Activated effector memory CD4-positive, alpha-beta T cell treated with anti-CD3 and anti-CD28 coated beads, Interleukin-2, amount 50 U/mL, for 16 hours (primary cell): ENCODE results near the gene CARTPT.
A peak's percentile ranks its signal among the peaks of the same experiment; 100 is the strongest.

Experiments
- DNase-seq: peaks from one replicate; pipeline ENCODE4 v3.0.0-alpha.2; 2020

Gene CARTPT

DNA sequence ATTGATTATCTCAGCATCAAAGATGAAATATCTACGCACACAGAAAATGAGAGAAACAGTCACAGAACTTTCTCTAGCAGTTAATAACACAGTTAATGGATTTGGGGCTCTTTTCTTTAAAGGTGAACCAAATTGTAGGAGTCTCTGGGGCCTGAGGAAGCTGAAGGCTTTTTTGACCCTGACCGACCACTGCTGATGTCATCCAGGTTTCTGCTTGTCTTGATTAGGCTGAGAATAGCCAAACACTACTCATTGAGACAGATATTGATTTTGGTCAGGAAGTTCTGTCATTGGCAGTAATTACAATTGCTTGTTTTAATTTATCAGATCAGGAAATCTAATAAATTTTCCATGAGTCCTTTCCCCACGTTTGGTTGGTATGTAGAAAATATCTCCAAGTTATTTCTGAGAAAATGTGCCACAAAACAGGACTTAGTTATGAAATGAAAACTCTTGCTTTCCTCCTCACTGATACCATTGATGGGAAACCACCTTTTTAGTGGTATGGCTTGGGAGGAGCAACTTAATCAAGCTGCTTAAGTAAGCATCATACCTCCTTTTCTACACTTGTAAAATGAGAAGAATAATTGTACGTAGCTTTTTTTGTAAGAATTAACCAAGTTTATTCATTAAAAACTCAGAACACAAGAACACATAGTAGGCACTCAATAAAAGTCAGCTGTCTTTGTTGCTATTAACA, 19.7 kb downstream of the CARTPT start:
- DNase-seq, result no peak

GRCh38 chr5:71740015-71740753, 21.1 kb downstream of the CARTPT start:
- no peak for DNase-seq

DNA sequence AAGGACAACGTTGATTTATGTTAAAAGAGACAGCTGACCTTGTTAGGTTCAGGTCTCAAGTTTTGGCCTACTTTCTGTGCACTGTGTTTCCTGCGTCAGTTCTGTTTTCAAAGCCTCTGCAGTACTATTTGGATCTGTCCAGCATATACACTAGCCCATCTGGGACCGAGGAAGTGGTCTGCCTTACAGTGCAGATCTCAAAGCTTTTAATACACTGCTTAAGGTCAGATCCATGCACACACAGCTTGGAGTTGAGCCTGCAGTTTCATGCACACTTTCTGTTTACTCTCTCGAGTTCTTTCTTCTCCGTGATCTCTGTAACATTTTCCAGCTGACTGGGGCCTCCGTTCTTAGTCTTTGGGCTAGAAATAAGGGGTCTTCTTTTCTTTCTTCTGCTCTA, 24.1 kb downstream of the CARTPT start:
- no peak for DNase-seq

DNA sequence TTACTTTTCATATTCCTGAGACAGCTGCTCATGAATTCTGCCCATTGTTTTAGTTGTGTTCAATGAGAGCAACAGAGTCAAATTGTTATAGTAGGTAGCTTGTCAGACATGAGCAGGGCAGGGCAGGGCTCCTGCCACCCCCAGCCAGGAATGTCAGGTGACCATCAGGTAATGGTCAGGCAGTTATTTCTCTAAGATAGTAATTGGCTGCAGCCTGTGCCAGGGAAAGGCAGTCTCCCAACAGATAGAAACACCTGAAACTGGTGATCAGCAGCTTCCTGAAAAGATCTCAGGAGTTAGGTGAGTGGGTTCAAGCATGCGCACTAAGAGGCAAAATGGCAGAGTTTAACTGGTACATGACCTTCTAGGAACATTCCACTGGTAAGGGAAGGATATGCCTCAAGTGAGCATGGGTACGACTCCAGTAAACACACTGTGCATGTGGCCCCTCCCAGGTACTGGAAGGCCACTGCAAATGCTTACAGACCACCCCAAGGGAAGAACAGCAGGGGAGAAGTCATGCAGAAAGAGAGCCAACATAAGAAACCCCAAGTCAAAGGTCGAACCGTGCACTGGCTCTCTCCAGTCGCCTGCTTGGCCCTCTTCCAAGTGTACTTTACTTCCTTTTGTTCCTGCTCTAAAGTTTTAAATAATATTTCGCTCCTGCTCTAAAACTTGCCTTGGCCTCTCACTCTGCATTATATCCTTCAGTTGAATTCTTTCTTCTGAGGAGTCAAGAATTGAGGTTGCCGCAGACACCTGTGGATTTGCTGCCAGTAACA, 25.1 kb downstream of the CARTPT start:
- DNase-seq, result no peak

GRCh38 chr5:71747182-71747581, 28.1 kb downstream of the CARTPT start:
- no peak for DNase-seq

- no peak for DNase-seq
These were observed 29.3 kb downstream of the CARTPT start for GRCh38 chr5:71748360-71748759.

DNA sequence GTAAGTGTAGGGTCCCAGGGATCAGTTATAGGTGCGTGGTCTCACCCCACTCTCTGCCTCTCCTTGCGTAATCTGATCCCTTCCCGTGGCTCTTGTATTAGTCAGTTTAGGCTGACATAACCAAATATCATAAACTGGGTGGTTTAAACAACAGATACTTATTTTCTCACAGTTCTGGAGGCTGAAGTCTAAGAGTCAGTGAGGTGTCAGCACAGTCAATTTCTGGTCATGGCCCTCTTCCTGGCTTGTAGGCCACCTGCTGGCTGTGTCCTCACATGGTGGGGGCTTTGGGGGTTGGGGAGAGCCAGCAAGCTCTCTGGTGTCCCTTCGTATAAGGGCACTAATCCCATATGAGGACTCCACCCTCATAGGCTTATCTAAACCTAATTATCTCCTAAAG, 32.3 kb downstream of the CARTPT start:
- DNase-seq, result no peak

- DNase-seq, result no peak
These were observed 33.5 kb downstream of the CARTPT start for GRCh38 chr5:71752441-71753190.

DNA sequence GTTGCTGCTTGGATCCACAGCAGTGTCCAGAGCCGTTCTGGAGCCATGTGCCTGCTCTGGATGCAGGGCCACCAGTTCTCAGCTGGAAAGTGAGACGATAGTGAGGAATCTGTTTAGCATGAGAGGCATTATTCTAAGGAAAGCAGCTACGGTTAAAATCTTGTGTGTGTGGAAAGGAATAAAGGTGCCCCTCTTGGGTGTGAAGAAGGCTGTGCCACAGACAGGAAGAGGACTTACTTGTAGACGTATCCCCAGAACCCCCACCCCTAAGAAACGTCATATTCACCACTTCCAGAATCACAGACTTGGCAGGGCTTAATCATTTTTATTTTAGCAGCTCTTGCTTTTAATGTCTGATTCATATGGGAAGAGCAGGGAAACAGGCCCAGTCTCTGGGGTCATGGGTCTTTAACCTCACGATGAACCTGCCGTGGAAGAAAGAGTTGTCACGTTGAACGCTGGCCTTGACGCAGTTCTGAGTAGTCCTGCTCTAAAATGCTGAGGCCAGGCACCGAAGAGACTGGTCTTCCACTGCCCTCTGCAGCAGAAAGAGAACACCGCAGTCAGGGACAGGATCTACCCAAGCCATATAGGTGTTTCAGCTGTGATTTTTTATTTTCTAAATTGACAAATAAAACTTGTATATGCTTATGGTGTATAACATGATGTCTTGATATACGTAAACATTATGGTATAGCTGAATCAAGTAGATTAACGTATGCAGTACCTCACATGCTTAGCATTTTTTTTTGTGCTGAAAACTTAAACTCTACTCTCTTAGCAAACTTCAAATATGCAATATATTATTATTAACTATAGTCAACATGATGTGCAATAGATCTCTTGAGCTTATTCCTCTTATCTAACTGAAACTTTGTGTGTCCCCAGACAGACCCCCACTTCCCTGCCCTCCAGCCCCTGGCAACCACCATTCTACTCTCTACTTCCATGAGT, 38.8 kb downstream of the CARTPT start:
- DNase-seq, result peak; percentile 72

- DNase-seq, result no peak
These were observed 43.8 kb downstream of the CARTPT start for GRCh38 chr5:71762826-71763225.

GRCh38 chr5:71767661-71768060, 48.6 kb downstream of the CARTPT start:
- no peak for DNase-seq

- no peak for DNase-seq
These were observed 50.2 kb downstream of the CARTPT start for GRCh38 chr5:71769287-71769686.

- DNase-seq, result no peak
These were observed 51.3 kb downstream of the CARTPT start for GRCh38 chr5:71770381-71770780.
